OCI-LY3 (cell line): ENCODE results near the gene MAML1.
"Not testable (repeated sequence)": the region's sequence is repeated elsewhere in the genome, so short reads cannot be mapped to it uniquely, and the experiment has no call there.

Source experiments
- H2AFZ ChIP-seq: fragments of 200-600, 300-600 bp; shearing (Covaris generic); 2 replicates; pipeline ENCODE4 v1.6.0; 2014; ENCODE audit warnings: antibody characterized with exemption, low read depth, low read length
- H3K27ac ChIP-seq: fragments of 200-600, 300-600 bp; sonication (generic); 2 replicates; pipeline ENCODE4 v1.5.1; 2014; ENCODE audit warnings: mild to moderate bottlenecking, low read length, moderate library complexity, mixed read lengths
- H3K27me3 ChIP-seq: fragments of 200-600, 300-600 bp; sonication (generic); 2 replicates; pipeline ENCODE4 v1.6.1; 2014; ENCODE audit warnings: low read depth, low read length, mixed read lengths
- H3K36me3 ChIP-seq: fragments of 200-600, 300-600 bp; sonication (generic); replicated peaks from 2 replicates; pipeline ENCODE3; 2014; ENCODE audit warnings: low read depth, low read length, mixed read lengths
- H3K4me1 ChIP-seq: fragments of 300-600, 200-600 bp; sonication (generic); 2 replicates; pipeline ENCODE4 v1.6.1; 2014; ENCODE audit warnings: low read length, mixed read lengths
- H3K4me2 ChIP-seq: fragments of 200-600, 300-600 bp; sonication (generic); 2 replicates; pipeline ENCODE4 v1.6.1; 2014; ENCODE audit warnings: low read length, mixed read lengths
- H3K4me3 ChIP-seq: fragments of 300-600, 200-600 bp; sonication (generic); 2 replicates; pipeline ENCODE4 v1.5.1; 2014; ENCODE audit warnings: antibody characterized with exemption, mild to moderate bottlenecking, low read length, moderate library complexity
- H3K79me2 ChIP-seq: fragments of 300-600, 200-600 bp; shearing (Covaris generic); 2 replicates; pipeline ENCODE4 v1.6.1; 2014; ENCODE audit warnings: mild to moderate bottlenecking, low read length, mixed read lengths
- H3K9ac ChIP-seq: fragments of 300-600, 200-600 bp; shearing (Covaris generic); 2 replicates; pipeline ENCODE4 v1.6.0; 2014; ENCODE audit warnings: mild to moderate bottlenecking, low read length, moderate library complexity
- H3K9me3 ChIP-seq: fragments of 200-600, 300-600 bp; shearing (Covaris generic); 2 replicates; pipeline ENCODE4 v1.6.1; 2014; ENCODE audit warnings: low read length, mixed read lengths; ENCODE audit not compliant: insufficient read depth
- H4K20me1 ChIP-seq: fragments of 200-600, 300-600 bp; sonication (generic); 2 replicates; pipeline ENCODE4 v1.6.1; 2016; ENCODE audit warnings: low read length, mixed read lengths; ENCODE audit not compliant: insufficient read depth
- CTCF ChIP-seq: fragments of 200-600, 300-600 bp; sonication (generic); IDR thresholded peaks from 2 replicates; pipeline ENCODE4 v1.5.1; 2014; ENCODE audit warnings: antibody characterized with exemption, low read length, low read depth
- EZH2phosphoT487 ChIP-seq: fragments of 200-600 bp; shearing (Covaris generic); IDR thresholded peaks from 2 replicates; pipeline ENCODE4 v1.6.1; 2018; ENCODE audit warnings: antibody characterized with exemption, mixed run types, low read depth

The MAML1 gene

GRCh38 chr5:179697108-179697507 is 35.5 kb upstream of the MAML1 start:
- H3K4me3 ChIP-seq = peak overlapping the region; percentile 88
- TF ChIP-seq EZH2phosphoT487 (no peak), CTCF (no peak)
- H4K20me1 ChIP-seq = peaks cover 14% of the 10 kb centered on the region
- H3K9ac ChIP-seq = no peak overlapping the region
- peaks cover 46% of the 10 kb centered on the region for H3K79me2 ChIP-seq
- H3K4me1 ChIP-seq = peaks cover 12% of the 10 kb centered on the region
- peaks cover 21% of the 10 kb centered on the region for H3K36me3 ChIP-seq
- H3K9me3 ChIP-seq = no peaks in the 10 kb centered on the region
- no peak overlapping the region for H2AFZ ChIP-seq
- no peaks in the 10 kb centered on the region for H3K27me3 ChIP-seq
- H3K4me2 ChIP-seq = peak overlapping the region; percentile 83
- H3K27ac ChIP-seq = no peak overlapping the region

GRCh38 chr5:179697543-179697942 is 35.1 kb upstream of the MAML1 start:
- Histone ChIP-seq H4K20me1 (peaks cover 18% of the 10 kb centered on the region), H3K36me3 (peaks cover 24% of the 10 kb centered on the region), H3K9ac (peak overlapping the region; percentile 90), H3K4me1 (peaks cover 12% of the 10 kb centered on the region), H3K4me2 (peak overlapping the region; percentile 83), H3K4me3 (peak overlapping the region; percentile 88), H3K27ac (peak overlapping the region; percentile 79), H3K79me2 (peaks cover 50% of the 10 kb centered on the region), H2AFZ (peak overlapping the region; percentile 75; the same call in 1 of the 2 replicates)
- not testable (repeated sequence) for H3K27me3 ChIP-seq, H3K9me3 ChIP-seq

GRCh38 chr5:179697993-179698934 is 34.4 kb upstream of the MAML1 start:
- H3K36me3 ChIP-seq = peaks cover 27% of the 10 kb centered on the region
- no peak for TF ChIP-seq CTCF
- no peak for TF ChIP-seq EZH2phosphoT487
- H3K4me2 ChIP-seq = peak overlapping the region; percentile 83
- H2AFZ ChIP-seq = peak overlapping the region; percentile 75
- peak overlapping the region; percentile 79 for H3K27ac ChIP-seq
- peaks cover 12% of the 10 kb centered on the region for H3K4me1 ChIP-seq
- H3K27me3 ChIP-seq = no peaks in the 10 kb centered on the region
- peak overlapping the region; percentile 99 for H3K9ac ChIP-seq
- H4K20me1 ChIP-seq = peaks cover 24% of the 10 kb centered on the region
- peaks cover 57% of the 10 kb centered on the region for H3K79me2 ChIP-seq
- no peaks in the 10 kb centered on the region for H3K9me3 ChIP-seq
- H3K4me3 ChIP-seq = peak overlapping the region; percentile 96

- peak within 1 kb of the TSS; percentile 96 for H3K4me3 ChIP-seq
- peaks cover 65% of the 10 kb centered on the region for H3K79me2 ChIP-seq
- H3K36me3 ChIP-seq = peaks cover 35% of the 10 kb centered on the region
- peak within 1 kb of the TSS; percentile 99 for H3K9ac ChIP-seq
- H3K4me1 ChIP-seq = peaks cover 12% of the 10 kb centered on the region
- TF ChIP-seq CTCF (no peak), EZH2phosphoT487 (no peak)
- H3K27ac ChIP-seq = peak within 1 kb of the TSS; percentile 79
- peak within 1 kb of the TSS; percentile 85 for H3K4me2 ChIP-seq
- no peaks in the 10 kb centered on the region for H3K27me3 ChIP-seq
- peak within 1 kb of the TSS; percentile 75 for H2AFZ ChIP-seq
- peaks cover 32% of the 10 kb centered on the region for H4K20me1 ChIP-seq
- H3K9me3 ChIP-seq = no peaks in the 10 kb centered on the region
Measured at GRCh38 chr5:179698935-179699615, 33.5 kb upstream of the MAML1 start, which contains the start of gene CANX. CANX (plus strand) TSS chr5:179698967; CDS start chr5:179705682, 6,715 bp downstream.
